SK-N-SH treated with all-trans-retinoic acid at 6 μM for 48 hours (cell line): Measurements from ENCODE around the gene SP3.

Source experiments
- OSR1 ChIP-seq: fragments of 250-450 bp; sonication (Bioruptor Pico); IDR thresholded peaks from 2 replicates; pipeline ENCODE4 v1.8.0; 2022; ENCODE audit warnings: moderate library complexity, mild to moderate bottlenecking, inconsistent platforms
- PATZ1 ChIP-seq: fragments of 250-450 bp; sonication (Bioruptor Pico); IDR thresholded peaks from 2 replicates; pipeline ENCODE4 v1.8.0; 2020; ENCODE audit warnings: mild to moderate bottlenecking, moderate library complexity, borderline replicate concordance
- ZFP30 ChIP-seq: fragments of 450-650 bp; formaldehyde crosslinking; IDR thresholded peaks from 2 replicates; pipeline ENCODE4 v1.5.0; 2022; ENCODE audit warnings: mild to moderate bottlenecking, moderate library complexity

- TF ChIP-seq ZFP30 (no peak), PATZ1 (CRISPR knock-in tag) (no peak), OSR1 (no peak)
Measured at GRCh38 chr2:173996766-173997165, 31.6 kb upstream of the SP3 start.
